PFSK-1 (cell line): ENCODE results near the gene SPRY1.

Experiments
- FOXP2 ChIP-seq: optimal IDR thresholded peaks from 2 replicates; pipeline ENCODE3; 2011; ENCODE audit warnings: borderline replicate concordance, control low read depth, inconsistent platforms; ENCODE audit not compliant: insufficient read depth; ENCODE audit errors: extremely low read length, extremely low read depth
- POLR2AphosphoS5 ChIP-seq: IDR thresholded peaks from 2 replicates; pipeline ENCODE4 v1.6.1; 2012; ENCODE audit warnings: low read depth, mild to moderate bottlenecking, control low read depth, low read length, moderate library complexity
- SIN3A ChIP-seq: IDR thresholded peaks from 2 replicates; pipeline ENCODE4 v1.6.1; 2012; ENCODE audit warnings: mild to moderate bottlenecking, low read length, moderate library complexity, borderline replicate concordance; ENCODE audit not compliant: insufficient read depth
- TAF1 ChIP-seq: IDR thresholded peaks from 2 replicates; pipeline ENCODE4 v1.6.1; 2012; ENCODE audit warnings: low read length, control low read depth, borderline replicate concordance; ENCODE audit not compliant: insufficient read depth
- TF ChIP-seq, protein P1 (sequence below), 2 experiments: IDR thresholded peaks; 2 replicates each; pipeline versions ENCODE4 v1.6.1 to v1.8.0; 2011 to 2012; ENCODE audit warnings: low read depth in 2 of 2, low read length in 2 of 2, control low read depth in 1 of 2, inconsistent platforms in 1 of 2, mild to moderate bottlenecking in 1 of 2, moderate library complexity in 1 of 2; ENCODE audit not compliant: insufficient read depth in 1 of 2

The SPRY1 gene

DNA sequence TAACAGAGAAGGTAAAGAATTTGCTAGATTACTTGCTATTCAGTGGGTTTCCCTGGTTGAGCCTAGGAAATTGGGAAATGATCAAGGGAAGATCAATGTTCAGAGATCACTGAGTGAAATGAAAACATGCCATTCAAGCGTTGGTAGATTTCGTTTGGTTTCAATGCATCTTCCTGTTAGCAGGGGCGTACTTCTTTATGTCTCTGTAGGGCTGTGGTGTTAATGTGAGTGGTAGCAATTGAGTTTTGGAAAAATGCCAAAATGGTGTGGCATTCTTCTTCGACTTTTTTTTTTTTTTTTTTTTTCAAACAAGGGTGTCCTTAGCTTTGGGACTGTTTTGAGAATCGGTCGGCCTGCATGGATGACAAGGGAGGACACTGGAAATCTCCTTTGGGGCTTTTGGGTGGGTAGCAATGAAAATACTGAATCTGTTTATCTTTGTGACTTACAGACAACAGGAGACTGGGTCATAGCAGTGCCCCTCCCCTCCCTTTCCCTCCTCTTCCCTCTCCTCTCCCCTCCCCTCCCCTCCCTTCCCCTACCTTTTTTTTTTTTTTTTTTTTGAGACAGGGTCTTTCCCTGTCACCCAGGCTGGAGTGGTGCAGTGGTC, 50.4 kb downstream of the SPRY1 start:
- TF ChIP-seq TAF1 (no peak), FOXP2 (no peak), POLR2AphosphoS5 (no peak), SIN3A (no peak)
- TF ChIP-seq, protein P1, sequence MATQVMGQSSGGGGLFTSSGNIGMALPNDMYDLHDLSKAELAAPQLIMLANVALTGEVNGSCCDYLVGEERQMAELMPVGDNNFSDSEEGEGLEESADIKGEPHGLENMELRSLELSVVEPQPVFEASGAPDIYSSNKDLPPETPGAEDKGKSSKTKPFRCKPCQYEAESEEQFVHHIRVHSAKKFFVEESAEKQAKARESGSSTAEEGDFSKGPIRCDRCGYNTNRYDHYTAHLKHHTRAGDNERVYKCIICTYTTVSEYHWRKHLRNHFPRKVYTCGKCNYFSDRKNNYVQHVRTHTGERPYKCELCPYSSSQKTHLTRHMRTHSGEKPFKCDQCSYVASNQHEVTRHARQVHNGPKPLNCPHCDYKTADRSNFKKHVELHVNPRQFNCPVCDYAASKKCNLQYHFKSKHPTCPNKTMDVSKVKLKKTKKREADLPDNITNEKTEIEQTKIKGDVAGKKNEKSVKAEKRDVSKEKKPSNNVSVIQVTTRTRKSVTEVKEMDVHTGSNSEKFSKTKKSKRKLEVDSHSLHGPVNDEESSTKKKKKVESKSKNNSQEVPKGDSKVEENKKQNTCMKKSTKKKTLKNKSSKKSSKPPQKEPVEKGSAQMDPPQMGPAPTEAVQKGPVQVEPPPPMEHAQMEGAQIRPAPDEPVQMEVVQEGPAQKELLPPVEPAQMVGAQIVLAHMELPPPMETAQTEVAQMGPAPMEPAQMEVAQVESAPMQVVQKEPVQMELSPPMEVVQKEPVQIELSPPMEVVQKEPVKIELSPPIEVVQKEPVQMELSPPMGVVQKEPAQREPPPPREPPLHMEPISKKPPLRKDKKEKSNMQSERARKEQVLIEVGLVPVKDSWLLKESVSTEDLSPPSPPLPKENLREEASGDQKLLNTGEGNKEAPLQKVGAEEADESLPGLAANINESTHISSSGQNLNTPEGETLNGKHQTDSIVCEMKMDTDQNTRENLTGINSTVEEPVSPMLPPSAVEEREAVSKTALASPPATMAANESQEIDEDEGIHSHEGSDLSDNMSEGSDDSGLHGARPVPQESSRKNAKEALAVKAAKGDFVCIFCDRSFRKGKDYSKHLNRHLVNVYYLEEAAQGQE (IDR thresholded peaks at IDR 0.05; ENCODE audit: insufficient read depth in 1 of 2, low read depth in 2 of 2, low read length in 2 of 2): no peak

DNA sequence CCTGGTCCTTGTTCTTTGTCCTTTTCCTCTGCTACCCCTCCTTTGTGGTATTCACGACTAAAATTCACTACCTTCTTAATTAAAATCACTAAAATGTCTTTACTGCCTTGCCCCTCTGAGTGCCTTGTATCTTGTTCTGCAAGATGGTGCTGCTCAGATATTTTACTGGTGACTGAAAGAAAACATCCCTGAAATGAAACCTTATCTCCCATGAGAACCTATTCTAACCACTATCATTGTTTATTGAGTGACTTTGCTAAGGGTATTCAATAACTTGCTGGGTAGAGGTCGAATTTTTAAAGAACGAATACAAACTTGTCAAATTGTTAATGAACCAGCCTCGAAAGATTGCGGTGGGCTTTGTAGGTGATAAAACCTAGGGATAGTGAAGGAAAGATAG, 52.8 kb downstream of the SPRY1 start:
- TF ChIP-seq POLR2AphosphoS5: no peak

DNA sequence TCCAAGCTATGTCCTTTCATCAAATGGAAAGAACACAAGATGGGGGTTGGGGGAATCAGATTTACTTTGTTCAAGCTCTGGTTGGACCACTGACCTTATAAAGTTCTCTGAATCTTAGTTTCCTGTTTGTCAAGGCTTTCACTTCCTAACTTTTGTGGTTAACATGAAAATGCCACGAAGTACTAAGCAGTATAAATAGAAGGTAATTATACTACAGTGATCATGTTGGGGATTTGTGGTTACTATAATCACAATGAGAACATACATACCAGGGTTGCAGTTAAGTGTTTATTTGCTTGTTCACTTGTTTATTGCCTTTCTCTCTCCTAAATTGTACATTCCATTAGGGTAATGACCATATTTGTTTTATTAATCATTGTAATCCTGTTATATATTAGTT, 53.2 kb downstream of the SPRY1 start:
- TF ChIP-seq SIN3A (no peak), TAF1 (no peak), POLR2AphosphoS5 (no peak), FOXP2 (no peak)
- TF ChIP-seq, protein P1 (IDR thresholded peaks at IDR 0.05; ENCODE audit: insufficient read depth in 1 of 2, low read depth in 2 of 2, low read length in 2 of 2): no peak

DNA sequence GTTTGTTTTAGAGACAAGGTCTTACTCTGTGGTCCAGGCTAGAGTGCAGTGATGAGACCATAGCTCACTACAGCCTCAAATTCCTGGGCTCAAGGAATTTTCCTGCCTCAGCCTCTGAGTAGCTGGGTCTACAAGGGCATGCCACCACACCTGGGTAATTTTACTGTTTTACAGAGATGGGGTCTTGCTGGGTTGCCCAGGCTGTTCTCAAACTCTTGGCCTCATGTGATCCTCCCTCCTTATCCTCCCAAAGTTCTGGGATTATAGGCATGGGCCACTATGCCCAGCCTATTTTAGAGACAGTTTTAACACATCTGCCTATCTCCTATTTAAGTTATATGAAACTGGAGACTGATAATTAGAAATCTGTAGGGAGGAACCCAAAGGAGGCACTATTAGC, 53.8 kb downstream of the SPRY1 start:
- TF ChIP-seq FOXP2 (no peak), TAF1 (no peak), POLR2AphosphoS5 (no peak), SIN3A (no peak)
- TF ChIP-seq, protein P1 (IDR thresholded peaks at IDR 0.05; ENCODE audit: insufficient read depth in 1 of 2, low read depth in 2 of 2, low read length in 2 of 2): no peak

DNA sequence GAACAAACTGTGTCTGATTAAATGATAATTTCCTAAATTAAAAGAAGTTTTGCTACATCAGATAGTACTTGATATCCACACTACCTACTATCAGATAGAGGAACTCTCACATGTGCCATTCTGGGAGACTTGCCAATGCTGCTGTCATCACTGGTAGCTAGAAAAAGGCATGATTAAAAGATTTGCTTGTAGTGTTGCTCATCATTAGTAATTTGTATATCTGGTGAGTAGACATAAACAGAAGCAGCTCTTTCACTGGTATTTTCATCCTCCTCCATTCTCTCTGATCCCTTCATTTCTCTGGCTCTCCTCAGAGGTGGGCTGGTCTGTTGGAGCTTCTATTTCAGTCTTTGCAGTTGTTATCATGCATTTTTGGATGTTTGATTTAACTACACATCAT, 56.0 kb downstream of the SPRY1 start:
- TF ChIP-seq SIN3A: no peak
- no peak for TF ChIP-seq FOXP2
- 0 out of 2 replicates have a peak, but pooled peaks have one; percentile 32 for TF ChIP-seq POLR2AphosphoS5
- TF ChIP-seq, protein P1 (IDR thresholded peaks at IDR 0.05; ENCODE audit: insufficient read depth in 1 of 2, low read depth in 2 of 2, low read length in 2 of 2): no peak
- TF ChIP-seq TAF1: no peak
